MM.1S (cell line): ENCODE data around the gene USP10.

Source experiments
- DNase-seq: peaks from one replicate; pipeline ENCODE4 v3.0.0-alpha.2; 2015
- H2AFZ ChIP-seq: fragments of 300-600 bp; sonication (generic); 2 replicates; pipeline ENCODE4 v1.6.0; 2016; ENCODE audit warnings: antibody characterized with exemption, low read length
- H3F3A ChIP-seq: fragments of 300-600 bp; sonication (generic); 2 replicates; pipeline ENCODE4 v1.6.1; 2016; ENCODE audit warnings: mild to moderate bottlenecking, antibody characterized with exemption, low read length, moderate library complexity, mixed read lengths; ENCODE audit not compliant: insufficient read depth
- H3K27ac ChIP-seq: fragments of 300-600 bp; sonication (generic); 2 replicates; pipeline ENCODE4 v1.5.1; 2016; ENCODE audit warnings: mild to moderate bottlenecking, low read length
- H3K27me3 ChIP-seq: fragments of 300-600 bp; sonication (generic); replicated peaks from 2 replicates; pipeline ENCODE4 v1.6.0; 2016; ENCODE audit warnings: low read length; ENCODE audit not compliant: insufficient read depth
- H3K36me3 ChIP-seq: fragments of 300-600 bp; sonication (generic); replicated peaks from 2 replicates; pipeline ENCODE4 v1.6.1; 2016; ENCODE audit warnings: mild to moderate bottlenecking, low read length, mixed read lengths; ENCODE audit not compliant: insufficient read depth
- H3K4me1 ChIP-seq: fragments of 300-600 bp; sonication (generic); 2 replicates; pipeline ENCODE4 v1.6.1; 2016; ENCODE audit warnings: low read length, mixed read lengths
- H3K4me2 ChIP-seq: fragments of 300-600 bp; sonication (generic); 2 replicates; pipeline ENCODE4 v1.6.0; 2016; ENCODE audit warnings: low read depth, low read length
- H3K4me3 ChIP-seq: fragments of 300-600 bp; sonication (generic); 2 replicates; pipeline ENCODE4 v1.5.1; 2016; ENCODE audit warnings: low read length, mixed read lengths
- H3K79me2 ChIP-seq: fragments of 300-600 bp; sonication (generic); 2 replicates; pipeline ENCODE4 v1.6.1; 2016; ENCODE audit warnings: mixed run types, low read length, mixed read lengths
- H3K9ac ChIP-seq: fragments of 300-600 bp; sonication (generic); 2 replicates; pipeline ENCODE4 v1.6.1; 2016; ENCODE audit warnings: low read length, mixed read lengths
- H3K9me2 ChIP-seq: fragments of 300-600 bp; sonication (generic); replicated peaks from 2 replicates; pipeline ENCODE4 v1.6.1; 2016; ENCODE audit warnings: mild to moderate bottlenecking, low read length, mixed read lengths; ENCODE audit not compliant: insufficient read depth
- H3K9me3 ChIP-seq: fragments of 300-600 bp; sonication (generic); replicated peaks from 2 replicates; pipeline ENCODE4 v1.6.1; 2016; ENCODE audit warnings: mild to moderate bottlenecking, low read length, mixed read lengths; ENCODE audit not compliant: insufficient read depth
- H4K20me1 ChIP-seq: fragments of 300-600 bp; sonication (generic); 2 replicates; pipeline ENCODE4 v1.6.1; 2016; ENCODE audit warnings: mild to moderate bottlenecking, low read length, moderate library complexity, mixed read lengths; ENCODE audit not compliant: insufficient read depth
- EZH2 ChIP-seq: fragments of 300-600 bp; sonication (generic); optimal IDR thresholded peaks from 2 replicates; pipeline ENCODE3; 2017; ENCODE audit warnings: low read depth, mild to moderate bottlenecking, antibody characterized with exemption, low read length, mixed read lengths
- EZH2phosphoT487 ChIP-seq: fragments of 300-600 bp; sonication (generic); IDR thresholded peaks from 2 replicates; pipeline ENCODE4 v1.6.1; 2018; ENCODE audit warnings: antibody characterized with exemption, low read length
- TF ChIP-seq, protein P1 (sequence below): fragments of 300-600 bp; sonication (generic); IDR thresholded peaks from 2 replicates; pipeline ENCODE4 v1.5.1; 2016; ENCODE audit warnings: antibody characterized with exemption, low read length, mixed read lengths

USP10 gene

GRCh38 chr16:84822990-84823389 lies 123.2 kb downstream of the USP10 start:
- DNase-seq, result no peak
- Histone ChIP-seq H4K20me1 (no peaks in the 10 kb centered on the region), H3K27ac (no peak overlapping the region), H3K4me1 (no peaks in the 10 kb centered on the region), H3K9me3 (no peaks in the 10 kb centered on the region), H3K9ac (no peak overlapping the region), H3K4me2 (no peak overlapping the region), H3K4me3 (no peak overlapping the region), H3K27me3 (peaks cover 64% of the 10 kb centered on the region), H2AFZ (no peak overlapping the region), H3K9me2 (no peaks in the 10 kb centered on the region), H3F3A (no peaks in the 10 kb centered on the region), H3K36me3 (no peaks in the 10 kb centered on the region), H3K79me2 (no peaks in the 10 kb centered on the region)
- TF ChIP-seq EZH2phosphoT487 (no peak), EZH2 (no peak)
- TF ChIP-seq, protein P1, sequence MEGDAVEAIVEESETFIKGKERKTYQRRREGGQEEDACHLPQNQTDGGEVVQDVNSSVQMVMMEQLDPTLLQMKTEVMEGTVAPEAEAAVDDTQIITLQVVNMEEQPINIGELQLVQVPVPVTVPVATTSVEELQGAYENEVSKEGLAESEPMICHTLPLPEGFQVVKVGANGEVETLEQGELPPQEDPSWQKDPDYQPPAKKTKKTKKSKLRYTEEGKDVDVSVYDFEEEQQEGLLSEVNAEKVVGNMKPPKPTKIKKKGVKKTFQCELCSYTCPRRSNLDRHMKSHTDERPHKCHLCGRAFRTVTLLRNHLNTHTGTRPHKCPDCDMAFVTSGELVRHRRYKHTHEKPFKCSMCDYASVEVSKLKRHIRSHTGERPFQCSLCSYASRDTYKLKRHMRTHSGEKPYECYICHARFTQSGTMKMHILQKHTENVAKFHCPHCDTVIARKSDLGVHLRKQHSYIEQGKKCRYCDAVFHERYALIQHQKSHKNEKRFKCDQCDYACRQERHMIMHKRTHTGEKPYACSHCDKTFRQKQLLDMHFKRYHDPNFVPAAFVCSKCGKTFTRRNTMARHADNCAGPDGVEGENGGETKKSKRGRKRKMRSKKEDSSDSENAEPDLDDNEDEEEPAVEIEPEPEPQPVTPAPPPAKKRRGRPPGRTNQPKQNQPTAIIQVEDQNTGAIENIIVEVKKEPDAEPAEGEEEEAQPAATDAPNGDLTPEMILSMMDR, result no peak

DNA sequence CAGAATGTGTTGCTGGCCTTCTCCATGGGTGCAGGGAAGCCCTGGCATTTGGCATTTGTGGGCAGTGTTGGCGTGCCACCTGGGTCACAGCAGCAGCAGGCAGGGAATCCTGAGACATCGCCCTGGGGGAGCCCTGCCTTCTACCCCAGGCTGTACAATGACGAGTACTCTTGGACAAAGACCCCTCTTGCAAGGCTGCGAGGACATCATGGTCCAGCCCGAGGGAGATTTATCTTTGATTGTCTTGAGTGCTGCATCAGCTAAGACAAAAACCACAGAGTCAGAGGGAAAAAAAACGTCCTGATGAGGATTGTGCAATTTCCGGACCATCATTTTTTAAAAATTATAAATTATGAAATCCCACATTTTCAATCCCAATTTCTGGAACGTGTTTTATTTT lies 123.7 kb downstream of the USP10 start:
- DNase-seq, result no peak
- Histone ChIP-seq H2AFZ (no peak overlapping the region), H3K4me1 (no peaks in the 10 kb centered on the region), H3K27me3 (peaks cover 69% of the 10 kb centered on the region), H3F3A (no peaks in the 10 kb centered on the region), H3K9ac (no peak overlapping the region), H3K4me2 (no peak overlapping the region), H3K9me3 (no peaks in the 10 kb centered on the region), H3K27ac (no peak overlapping the region), H3K9me2 (no peaks in the 10 kb centered on the region), H3K36me3 (no peaks in the 10 kb centered on the region), H4K20me1 (no peaks in the 10 kb centered on the region), H3K79me2 (no peaks in the 10 kb centered on the region), H3K4me3 (no peak overlapping the region)
- TF ChIP-seq, protein P1, result no peak
- TF ChIP-seq EZH2phosphoT487 (no peak), EZH2 (no peak)

DNA sequence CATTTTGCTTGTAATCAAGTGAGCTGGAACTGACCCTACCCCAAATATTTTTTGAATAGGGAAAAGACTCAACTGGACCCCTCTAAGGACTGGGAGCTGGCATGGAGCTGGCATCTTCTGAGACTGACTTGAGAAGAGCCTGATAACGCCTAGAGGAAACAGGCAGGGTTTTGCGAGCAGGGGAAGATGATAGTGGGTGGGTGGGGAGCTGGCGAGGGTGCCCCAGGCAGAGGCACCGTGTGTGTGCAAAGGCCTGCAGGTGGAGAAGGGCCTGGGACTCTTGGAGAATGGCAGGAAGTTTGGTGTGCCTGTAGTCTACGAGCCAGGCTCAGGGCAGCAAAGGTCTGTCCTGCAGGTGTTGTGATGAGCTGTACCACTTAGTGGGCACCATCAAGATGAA lies 124.1 kb downstream of the USP10 start:
- no peak overlapping the region for H3K4me2 ChIP-seq
- H3K4me1 ChIP-seq, result no peaks in the 10 kb centered on the region
- DNase-seq, result no peak
- no peak overlapping the region for H3K9ac ChIP-seq
- H3K36me3 ChIP-seq, result no peaks in the 10 kb centered on the region
- H3F3A ChIP-seq, result no peaks in the 10 kb centered on the region
- no peak overlapping the region for H2AFZ ChIP-seq
- H3K4me3 ChIP-seq, result no peak overlapping the region
- TF ChIP-seq, protein P1, result no peak
- no peak for TF ChIP-seq EZH2phosphoT487
- no peak for TF ChIP-seq EZH2
- H3K27me3 ChIP-seq, result peaks cover 68% of the 10 kb centered on the region
- no peaks in the 10 kb centered on the region for H4K20me1 ChIP-seq
- H3K79me2 ChIP-seq, result no peaks in the 10 kb centered on the region
- no peaks in the 10 kb centered on the region for H3K9me2 ChIP-seq
- H3K9me3 ChIP-seq, result no peaks in the 10 kb centered on the region
- H3K27ac ChIP-seq, result no peak overlapping the region
